ENCODE data around the gene LRRN4. TPM values are rescaled to one million over a fixed set of nuclear protein-coding genes. Genes with fewer than 3 reads are reported as not detected.

The LRRN4 gene
- total and polyA plus RNA-seq, 2 of the 8 experiments (the other 6 are each of a cell fraction or from before 2014, with no cell fraction given): 0.21 to 0.89 TPM

DNA sequence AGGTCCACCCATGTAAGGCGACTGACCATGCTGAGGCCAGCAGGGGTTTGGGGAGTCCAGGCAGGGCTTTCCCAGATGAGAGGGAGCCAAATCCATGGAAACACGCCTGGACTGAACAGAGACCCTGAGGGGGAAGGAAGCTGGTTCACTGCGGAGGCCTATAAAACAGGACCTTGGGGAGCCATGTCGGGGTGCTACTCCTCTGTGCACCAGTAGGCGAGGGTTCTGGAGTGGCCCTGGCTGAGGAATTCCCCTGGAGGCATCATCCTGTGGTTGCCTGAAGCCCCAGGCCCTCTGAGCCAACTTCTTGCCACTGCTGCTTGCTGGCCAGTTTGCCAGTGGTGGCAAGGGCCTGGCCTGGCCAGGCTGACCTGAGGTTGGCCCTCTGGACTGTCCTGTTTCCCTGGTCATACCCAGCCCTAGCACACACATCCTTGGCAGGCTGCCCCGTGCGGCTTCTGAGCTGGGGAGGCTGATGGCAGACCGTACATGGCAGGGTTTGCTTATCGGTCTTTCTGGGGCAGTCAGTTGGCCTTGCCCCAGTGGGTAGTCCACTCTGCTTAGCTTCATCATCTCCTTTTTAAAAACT lies 2.2 kb upstream of the LRRN4 start:
- ChIA-PET POLR2A (ENCODE audit: partially characterized antibody) (interaction anchor here (1.0 to 1.5 kb wide), 2 partner anchors 10 to 31 kb away, joined by 3 to 4 read pairs; no protein-coding TSS in a partner anchor), CTCF (ENCODE audit: partially characterized antibody) (interaction anchor here (0.5 to 1.9 kb wide), 5 partner anchors 9 to 120 kb away, joined by 3 to 9 read pairs (median 3); no protein-coding TSS in a partner anchor)
- Histone ChIP-seq H3K79me1 (ENCODE audit: low read depth, low read length) (no peaks in the 10 kb centered on the region), H3K27ac (ENCODE audit: low read depth, low read length) (no peak overlapping the region), H4K20me1 (replicated peaks in 1 of 2; ENCODE audit: control insufficient read depth in 1 of 2, insufficient read depth in 2 of 2, low read length in 2 of 2) (no peaks in the 10 kb centered on the region), H3K27me3 (replicated peaks in 1 of 4; ENCODE audit: control insufficient read depth in 3 of 4, extremely low read depth in 1 of 4, insufficient read depth in 3 of 4, low read length in 3 of 4) (peaks cover 26 to 36% (median 31%) of the 10 kb centered on the region in 4 experiments), H2AK5ac (ENCODE audit: low read depth, low read length) (no peak overlapping the region), H3K4ac (replicated peaks; ENCODE audit: insufficient read length, low read depth, low read length) (no peak overlapping the region), H3K4me2 (ENCODE audit: insufficient read depth in 1 of 2, low read depth in 2 of 2, low read length in 2 of 2) (no peak overlapping the region), H3K79me2 (ENCODE audit: control insufficient read depth in 1 of 2, insufficient read depth in 2 of 2, low read length in 2 of 2) (no peaks in the 10 kb centered on the region), H3K23me2 (ENCODE audit: low read depth, low read length) (peaks cover 8% of the 10 kb centered on the region; the same call in 1 of the 2 replicates), H3K56ac (replicated peaks; ENCODE audit: insufficient read length, low read depth, low read length) (no peak overlapping the region), H4K8ac (ENCODE audit: extremely low read depth, insufficient read depth, low read length) (no peak overlapping the region; the same call in 1 of the 2 replicates), H3K4me1 (replicated peaks in 1 of 4; ENCODE audit: control insufficient read depth in 3 of 4, insufficient read depth in 4 of 4, low read length in 3 of 4) (peaks cover 0 to 15% (median 5%) of the 10 kb centered on the region in 4 experiments; a peak in 5 of 7 replicates), H3K36me3 (ENCODE audit: control insufficient read depth in 2 of 4, insufficient read depth in 4 of 4, low read length in 3 of 4) (no peaks in the 10 kb centered on the region), H3K9ac (replicated peaks in 1 of 4; ENCODE audit: extremely low read depth in 1 of 4, low read depth in 3 of 4, low read length in 3 of 4) (no peak overlapping the region), H2BK15ac (ENCODE audit: low read length) (no peak overlapping the region), H2BK12ac (ENCODE audit: low read depth, low read length) (no peak overlapping the region; the same call in 1 of the 2 replicates), H2BK20ac (ENCODE audit: low read length) (no peak overlapping the region), H2BK120ac (replicated peaks; ENCODE audit: low read depth, low read length) (no peak overlapping the region), H4K5ac (ENCODE audit: insufficient read length, low read depth, low read length) (no peak overlapping the region), H3K14ac (ENCODE audit: insufficient read length) (no peak overlapping the region), H3K4me3 (ENCODE audit: extremely low read depth in 1 of 4, insufficient read depth in 2 of 4, low read depth in 3 of 4, low read length in 4 of 4) (no peak overlapping the region), H3K18ac (ENCODE audit: extremely low read depth, low read length) (no peak overlapping the region), H3K23ac (ENCODE audit: insufficient read length) (no peak overlapping the region), H2BK5ac (ENCODE audit: low read depth, low read length) (no peak overlapping the region), H4K91ac (replicated peaks; ENCODE audit: insufficient read length, low read length) (no peak overlapping the region), H3K9me3 (ENCODE audit: insufficient read depth in 2 of 2, low read depth in 1 of 2, low read length in 1 of 2) (no peaks in the 10 kb centered on the region), H2AFZ (ENCODE audit: low read length) (no peak overlapping the region)
- TF ChIP-seq CTCF (IDR thresholded peaks at IDR 0.05; ENCODE audit: control extremely low read depth in 1 of 3, insufficient read depth in 1 of 3, low read depth in 1 of 3, low read length in 3 of 3) (peak in 2 of 3 experiments; percentile 3 to 16; a peak in 2 of 4 replicates), TAF1 (IDR thresholded peaks at IDR 0.05; ENCODE audit: low read depth, low read length) (no peak)
- whole genome bisulfite sequencing, 2 experiments (ENCODE audit: extremely low coverage in 1 of 2, insufficient coverage in 1 of 2, insufficient read length in 1 of 2, insufficient replicate concordance in 2 of 2, low coverage in 1 of 2, low lambda C conversion rate in 2 of 2, missing lambda C conversion rate in 1 of 2): 77% methylated on average over 9 of the region's 9 CpGs; no CpG with 5 or more reads in 1 of the 2 experiments
- DNase-seq (ENCODE audit: low read depth in 1 of 2, low spot score in 2 of 2) (peak in 1 of 2 experiments; percentile 23), FAIRE-seq (no peak)

Measured in H1 (cell line).